Subcutaneous abdominal adipose tissue (tissue), 5 donors: ENCODE data around the gene POTEG.
"Not testable (repeated sequence)": the region's sequence is repeated elsewhere in the genome, so short reads cannot be mapped to it uniquely, and the experiment has no call there.

Experiments
- H3K27ac ChIP-seq: one replicate; pipeline ENCODE4 v1.7.0; 2013; ENCODE audit warnings: low read depth, mild to moderate bottlenecking, inconsistent platforms, low read length, moderate library complexity
- H3K27me3 ChIP-seq, 5 donors: one replicate each; pipeline ENCODE4 v1.7.0; 2013; ENCODE audit warnings: low read length in 5 of 5, inconsistent platforms in 1 of 5; ENCODE audit not compliant: control insufficient read depth in 5 of 5, insufficient read depth in 4 of 5
- H3K36me3 ChIP-seq, 5 donors: one replicate each; pipeline ENCODE4 v1.7.0; 2013; ENCODE audit warnings: low read length in 5 of 5; ENCODE audit not compliant: control insufficient read depth in 5 of 5, insufficient read depth in 5 of 5
- H3K4me1 ChIP-seq, 5 donors: one replicate each; pipeline ENCODE4 v1.7.0; 2013; ENCODE audit warnings: low read length in 5 of 5, mild to moderate bottlenecking in 3 of 5, moderate library complexity in 1 of 5; ENCODE audit not compliant: control insufficient read depth in 5 of 5, insufficient read depth in 5 of 5
- H3K4me3 ChIP-seq, 5 donors: one replicate each; pipeline ENCODE4 v1.7.0; 2013; ENCODE audit warnings: low read length in 5 of 5, low read depth in 1 of 5
- H3K9ac ChIP-seq, 5 donors: one replicate each; pipeline ENCODE4 v1.7.0; 2013; ENCODE audit warnings: low read length in 5 of 5, mild to moderate bottlenecking in 4 of 5, moderate library complexity in 3 of 5
- H3K9me3 ChIP-seq, 5 donors: one replicate each; pipeline ENCODE4 v1.7.0; 2013; ENCODE audit warnings: low read length in 5 of 5; ENCODE audit not compliant: control insufficient read depth in 5 of 5
- donor health status: healthy.
- donor health status: healthy.
- donor health status: healthy.
- donor health status: healthy.
- donor health status: healthy.

The POTEG gene

GRCh38 chr14:19433765-19434164, 376 bp downstream of the POTEG start:
- H3K4me1 ChIP-seq, H3K9ac ChIP-seq, H3K9me3 ChIP-seq, H3K4me3 ChIP-seq, H3K27ac ChIP-seq, H3K27me3 ChIP-seq, H3K36me3 ChIP-seq: not testable (repeated sequence)

GRCh38 chr14:19408519-19408918, 25.6 kb downstream of the POTEG start:
- H3K36me3 ChIP-seq, H3K4me3 ChIP-seq, H3K4me1 ChIP-seq, H3K27me3 ChIP-seq, H3K9me3 ChIP-seq, H3K9ac ChIP-seq, H3K27ac ChIP-seq: not testable (repeated sequence)

- not testable (repeated sequence) for H3K27ac ChIP-seq, H3K4me3 ChIP-seq, H3K36me3 ChIP-seq, H3K9ac ChIP-seq, H3K4me1 ChIP-seq, H3K9me3 ChIP-seq, H3K27me3 ChIP-seq
Observed at GRCh38 chr14:19402097-19402496, 32.0 kb downstream of the POTEG start.

- H3K4me3 ChIP-seq, H3K9ac ChIP-seq, H3K27ac ChIP-seq, H3K36me3 ChIP-seq, H3K27me3 ChIP-seq, H3K4me1 ChIP-seq, H3K9me3 ChIP-seq: not testable (repeated sequence)
Observed at GRCh38 chr14:19394727-19395126, 39.4 kb downstream of the POTEG start.

- H3K9ac ChIP-seq = not testable (repeated sequence)
Observed at GRCh38 chr14:19390230-19390629, 43.9 kb downstream of the POTEG start.

GRCh38 chr14:19388741-19389140, 45.4 kb downstream of the POTEG start:
- H3K9ac ChIP-seq, H3K9me3 ChIP-seq, H3K27ac ChIP-seq, H3K4me3 ChIP-seq, H3K4me1 ChIP-seq, H3K27me3 ChIP-seq, H3K36me3 ChIP-seq: not testable (repeated sequence)

More at GRCh38 chr14:19390230-19390629, 43.9 kb downstream of the POTEG start:
- not testable (repeated sequence) for H3K27ac ChIP-seq, H3K36me3 ChIP-seq, H3K4me3 ChIP-seq, H3K9me3 ChIP-seq, H3K27me3 ChIP-seq, H3K4me1 ChIP-seq

GRCh38 chr14:19386996-19387395, 47.1 kb downstream of the POTEG start:
- not testable (repeated sequence) for H3K4me3 ChIP-seq, H3K9ac ChIP-seq, H3K27me3 ChIP-seq, H3K27ac ChIP-seq, H3K36me3 ChIP-seq, H3K9me3 ChIP-seq, H3K4me1 ChIP-seq

- not testable (repeated sequence) for H3K4me1 ChIP-seq, H3K9ac ChIP-seq, H3K36me3 ChIP-seq, H3K9me3 ChIP-seq, H3K4me3 ChIP-seq, H3K27ac ChIP-seq, H3K27me3 ChIP-seq
Observed at GRCh38 chr14:19386309-19386708, 47.8 kb downstream of the POTEG start.

GRCh38 chr14:19384088-19384781, 49.9 kb downstream of the POTEG start:
- not testable (repeated sequence) for H3K4me1 ChIP-seq, H3K27me3 ChIP-seq, H3K27ac ChIP-seq, H3K4me3 ChIP-seq, H3K9ac ChIP-seq, H3K9me3 ChIP-seq, H3K36me3 ChIP-seq

GRCh38 chr14:19383008-19383584, 51.0 kb downstream of the POTEG start:
- H3K9ac ChIP-seq, H3K27me3 ChIP-seq, H3K27ac ChIP-seq, H3K36me3 ChIP-seq, H3K4me3 ChIP-seq, H3K9me3 ChIP-seq, H3K4me1 ChIP-seq: not testable (repeated sequence)

GRCh38 chr14:19380137-19380536, 54.0 kb downstream of the POTEG start:
- not testable (repeated sequence) for H3K27ac ChIP-seq, H3K27me3 ChIP-seq, H3K36me3 ChIP-seq, H3K4me1 ChIP-seq, H3K4me3 ChIP-seq, H3K9ac ChIP-seq, H3K9me3 ChIP-seq
